LNCaP clone FGC (cell line): ENCODE data around the gene MBOAT7.
"Not testable (repeated sequence)": the region's sequence is repeated elsewhere in the genome, so short reads cannot be mapped to it uniquely, and the experiment has no call there.

ENCODE experiments used
- DNase-seq: peaks from one replicate; pipeline ENCODE4 v3.0.0-alpha.2; 2011; ENCODE audit warnings: low read depth
- H3K4me3 ChIP-seq: 2 replicates; pipeline ENCODE4 v1.5.1; 2011; ENCODE audit warnings: mild to moderate bottlenecking, low read depth, low read length, control low read depth
- CTCF ChIP-seq: IDR thresholded peaks from 2 replicates; pipeline ENCODE4 v1.5.1; 2012; ENCODE audit warnings: mild to moderate bottlenecking; ENCODE audit not compliant: control insufficient read depth, insufficient read depth; ENCODE audit errors: extremely low read depth

Gene MBOAT7

DNA sequence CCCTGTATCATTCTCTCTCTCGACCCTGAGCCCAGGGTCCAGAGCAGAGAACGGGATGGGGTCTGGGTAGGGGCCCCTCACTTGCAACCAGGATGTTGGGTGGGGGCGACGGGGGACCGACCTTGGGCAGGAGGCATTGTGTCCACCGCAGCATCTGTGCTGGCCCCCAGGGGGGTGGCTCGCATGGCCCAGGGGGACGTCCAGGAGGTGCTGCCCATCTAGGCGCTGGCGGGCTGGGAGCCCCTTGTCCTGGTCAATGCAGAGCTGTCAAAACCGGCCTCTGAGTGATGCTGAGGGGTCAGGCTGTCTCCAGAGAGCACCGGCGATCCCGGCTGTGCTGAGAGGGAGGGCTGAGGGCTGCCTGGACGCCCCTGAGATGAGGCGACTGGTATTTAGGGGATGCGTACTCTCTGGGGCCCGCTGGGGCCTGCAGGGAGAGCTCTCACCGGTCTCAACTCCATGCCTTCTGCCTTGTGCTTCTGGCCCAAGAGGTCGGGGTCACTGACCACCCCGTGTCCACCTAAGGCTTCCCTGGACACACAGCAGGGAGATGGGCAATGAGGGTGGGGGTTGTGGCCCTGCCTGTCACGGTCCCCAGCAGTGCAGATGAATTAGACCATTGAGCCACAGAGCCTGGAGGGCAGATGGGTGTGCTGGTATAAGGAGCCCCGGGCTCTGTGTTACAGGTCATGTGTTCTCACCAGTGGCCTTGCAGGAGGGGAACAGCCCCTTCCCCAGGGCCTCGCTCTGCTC is 19.9 kb upstream of the MBOAT7 start:
- peak overlapping the region; percentile 14; the same call in 1 of the 2 replicates for H3K4me3 ChIP-seq
- no peak for TF ChIP-seq CTCF
- no peak for DNase-seq

- no peak for DNase-seq
- H3K4me3 ChIP-seq = no peak overlapping the region
- no peak for TF ChIP-seq CTCF
Measured at GRCh38 chr19:54208784-54209057, 19.3 kb upstream of the MBOAT7 start.

DNA sequence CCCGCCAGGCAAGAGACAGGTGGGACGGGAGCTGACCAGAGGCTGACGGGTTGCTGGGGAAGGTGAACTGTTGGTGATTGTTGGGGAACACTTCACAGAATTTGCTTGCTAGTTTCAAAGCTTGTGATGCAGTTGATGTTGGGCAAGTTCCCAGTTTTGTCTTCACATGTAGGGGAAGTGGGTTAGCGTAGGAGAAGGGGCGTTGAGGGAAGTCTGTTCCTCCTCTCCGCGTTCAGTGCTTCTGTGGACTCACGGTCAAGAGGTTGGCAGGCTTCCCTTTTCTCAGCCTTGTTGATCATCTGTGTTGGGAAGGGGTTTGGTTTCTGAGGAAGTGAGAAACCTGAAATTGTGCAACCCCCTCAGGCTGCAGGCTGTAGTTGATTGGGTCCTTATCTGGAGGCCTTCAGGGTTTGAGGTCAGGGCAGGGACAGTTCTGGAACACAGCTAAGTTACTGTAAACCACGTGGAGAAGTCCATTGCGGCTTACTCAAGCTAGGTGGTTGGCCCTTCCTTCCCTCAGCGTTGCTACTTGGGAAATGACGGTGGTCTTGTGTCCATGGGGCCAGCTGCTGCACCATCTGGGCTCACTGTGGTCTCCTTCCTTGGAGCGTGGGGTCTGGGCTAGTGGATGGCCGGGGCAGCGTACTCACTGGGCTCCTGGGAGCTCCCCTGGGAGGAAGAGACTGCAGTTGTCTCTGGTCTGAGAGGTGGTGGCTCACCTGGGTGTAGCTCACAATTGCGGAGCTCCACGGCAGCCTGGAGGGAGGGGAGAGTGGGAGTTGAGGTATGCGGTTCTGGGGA is 18.8 kb upstream of the MBOAT7 start:
- DNase-seq = no peak
- TF ChIP-seq CTCF = no peak
- no peak overlapping the region for H3K4me3 ChIP-seq

GRCh38 chr19:54207676-54207982 is 18.2 kb upstream of the MBOAT7 start:
- no peak overlapping the region for H3K4me3 ChIP-seq
- TF ChIP-seq CTCF = no peak
- no peak for DNase-seq

DNA sequence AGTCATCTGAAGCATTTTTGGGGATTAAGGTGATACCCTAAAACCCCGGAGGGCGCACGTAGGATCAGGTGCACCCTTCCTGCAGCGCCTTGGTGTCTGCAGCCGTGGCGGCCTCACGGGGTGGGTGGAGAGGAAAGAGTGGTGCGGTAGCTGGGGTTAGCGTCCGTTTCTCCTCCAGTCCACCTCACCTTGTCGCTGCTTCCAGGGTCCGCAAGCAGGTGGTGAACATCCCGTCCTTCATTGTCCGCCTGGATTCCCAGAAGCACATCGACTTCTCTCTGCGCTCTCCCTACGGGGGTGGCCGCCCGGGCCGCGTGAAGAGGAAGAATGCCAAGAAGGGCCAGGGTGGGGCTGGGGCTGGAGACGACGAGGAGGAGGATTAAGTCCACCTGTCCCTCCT is 17.8 kb upstream of the MBOAT7 start:
- H3K4me3 ChIP-seq, DNase-seq: not testable (repeated sequence)

- no peak overlapping the region for H3K4me3 ChIP-seq
- no peak for DNase-seq
- TF ChIP-seq CTCF = no peak
Measured at GRCh38 chr19:54206831-54207177, 17.4 kb upstream of the MBOAT7 start.

GRCh38 chr19:54206030-54206830 is 16.9 kb upstream of the MBOAT7 start:
- no peak for TF ChIP-seq CTCF
- no peak overlapping the region for H3K4me3 ChIP-seq
- no peak for DNase-seq
